WTC11 (cell line): Measurements from ENCODE around the gene KCNMA1.

Source experiments
- ATF3 ChIP-seq: sonication (generic); formaldehyde crosslinking; conservative IDR thresholded peaks from 2 replicates; pipeline ENCODE4 v1.8.1; 2022; ENCODE audit warnings: mild to moderate bottlenecking, missing genetic modification reagents
- CTCF ChIP-seq: fragments of 200-600 bp; IDR thresholded peaks from 2 replicates; pipeline ENCODE4 v1.8.0; 2022; ENCODE audit warnings: antibody characterized with exemption

- no peak for TF ChIP-seq ATF3 (CRISPR knock-in tag)
- no peak for TF ChIP-seq CTCF
These were observed 489.7 kb downstream of the KCNMA1 start for GRCh38 chr10:77147871-77148270.
